Right lobe of liver (tissue), 6 donors: ENCODE measurements around the gene ADAM30. TPM values are rescaled to one million over a fixed set of nuclear protein-coding genes. Genes with fewer than 3 reads are reported as not detected.
"Not testable (repeated sequence)": the region's sequence is repeated elsewhere in the genome, so short reads cannot be mapped to it uniquely, and the experiment has no call there.

Source experiments
- ATAC-seq, 4 donors: fragments of 200-7000 bp; cut with Tn5 transposase; one replicate each; pipeline ENCODE4 v1.9.1; 2020; ENCODE audit warnings: mild to moderate bottlenecking in 4 of 4, moderate library complexity in 4 of 4
- DNase-seq, 3 donors: peaks; one replicate each; pipeline ENCODE4 v3.0.0-alpha.2; 2020
- H3K27ac ChIP-seq, 3 donors: fragments of 200-600 bp; one replicate each; pipeline ENCODE4 v1.8.0; 2022
- H3K27me3 ChIP-seq, 2 donors: fragments of 200-600 bp; one replicate each; pipeline ENCODE4 v1.8.0; 2022
- H3K36me3 ChIP-seq, 4 donors: fragments of 200-600 bp; sonication (generic) in 1 of 4; one replicate each; pipeline versions ENCODE4 v1.5.1 to v1.8.0; 2017 to 2022; ENCODE audit warnings: control low read depth in 1 of 4
- H3K4me1 ChIP-seq, 4 donors: fragments of 200-600 bp; sonication (generic) in 1 of 4; one replicate each; pipeline versions ENCODE4 v1.5.1 to v1.8.0; 2017 to 2022; ENCODE audit warnings: control low read depth in 1 of 4
- H3K4me3 ChIP-seq, 3 donors: fragments of 200-600 bp; one replicate each; pipeline ENCODE4 v1.8.0; 2022
- H3K9me3 ChIP-seq, 4 donors: fragments of 200-600 bp; sonication (generic) in 1 of 4; one replicate each; pipeline versions ENCODE4 v1.5.1 to v1.8.0; 2017 to 2022; ENCODE audit warnings: control low read depth in 1 of 4
- CTCF ChIP-seq, 4 donors: fragments of 200-600 bp in 3 of 4; fragments of 450-650 bp in 1 of 4; IDR thresholded peaks; one replicate each; pipeline versions ENCODE4 v1.5.1 to v1.8.0; 2016 to 2022; ENCODE audit warnings: antibody characterized with exemption in 4 of 4, mild to moderate bottlenecking in 2 of 4
- POLR2A ChIP-seq: fragments of 450-650 bp; IDR thresholded peaks from one replicate; pipeline ENCODE4 v1.6.1; 2017; ENCODE audit warnings: antibody characterized with exemption, mild to moderate bottlenecking
- WGBS: methylation state at CpG from one replicate; pipeline ENCODE4 v1.1.6; 2018; ENCODE audit warnings: low coverage, low lambda C conversion rate; ENCODE audit not compliant: insufficient coverage; ENCODE audit errors: missing lambda C conversion rate; 5-methylcytosine and 5-hydroxymethylcytosine counted together
- intact Hi-C, 2 donors: fragments of 100-400 bp; cut with DNase I; formaldehyde crosslinking; loops; one replicate each; pipeline versions ENCODE4 v1.11.2 to v1.14.1; 2022
- total RNA-seq, 6 experiments: library from RNA; depleted of rRNA in 2 of 6; stranded (reverse); fragments of >200 nt in 2 of 6; fragmentation: NEBNext Ultra II Directional in 3 of 6; extraction: Animal tissue kit (Norgen Biotek cat#: 25700) in 3 of 6; gene quantifications; one replicate each; pipeline versions ENCODE4 v1.1.0 to v1.2.4, GENCODE V29; 2016 to 2023
- donor health status: DM: no; HTN: yes; CAD: no.
- donor health status: DM: no; HTN: no; CAD: no.
- donor health status: DM: no; HTN: no; CAD: no.
- donor health status: DM: no; HTN: yes; CAD: no.
- donor health status: DM: no; HTN: yes; CAD: no.

ADAM30 gene
- total RNA-seq, 6 experiments from 2014 or later, result not detected

DNA sequence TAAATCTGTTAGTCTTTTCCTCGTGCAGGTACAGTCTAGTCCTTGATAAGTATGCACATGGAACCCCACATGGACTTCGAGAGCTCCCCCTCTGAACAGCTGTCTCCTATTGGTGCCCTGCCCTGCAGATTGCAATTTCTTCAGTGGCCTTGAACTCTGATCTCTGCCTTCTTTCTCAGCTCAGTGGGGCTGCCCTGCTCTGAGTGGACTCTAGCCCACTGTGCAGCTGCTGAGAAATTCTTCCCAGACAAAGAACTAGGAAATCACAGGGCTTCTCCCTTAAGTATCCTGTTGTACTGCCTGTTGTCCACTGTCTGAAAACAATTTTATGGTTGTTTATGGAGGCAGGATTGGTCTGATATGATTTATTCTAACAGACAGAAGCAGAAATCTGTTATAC lies 38.2 kb downstream of the ADAM30 start:
- no peaks in the 10 kb centered on the region for H3K9me3 ChIP-seq
- H3K4me3 ChIP-seq, result no peak overlapping the region
- no peaks in the 10 kb centered on the region for H3K36me3 ChIP-seq
- WGBS, result 93% methylated on average over 2 of the region's 2 CpGs
- DNase-seq (no peak), ATAC-seq (no peak)
- H3K27ac ChIP-seq, result no peak overlapping the region
- intact Hi-C loops, result no loop called here
- H3K4me1 ChIP-seq, result no peaks in the 10 kb centered on the region
- no peak for TF ChIP-seq POLR2A
- no peak for TF ChIP-seq CTCF (IDR thresholded peaks at IDR 0.05)
- H3K27me3 ChIP-seq, result no peaks in the 10 kb centered on the region

GRCh38 chr1:119853155-119853554 lies 43.2 kb downstream of the ADAM30 start:
- no peaks in the 10 kb centered on the region for H3K9me3 ChIP-seq
- intact Hi-C loops, result no loop called here
- H3K4me3 ChIP-seq, result no peak overlapping the region
- H3K36me3 ChIP-seq, result no peaks in the 10 kb centered on the region
- H3K27me3 ChIP-seq, result no peaks in the 10 kb centered on the region
- no peak for ATAC-seq
- no peaks in the 10 kb centered on the region for H3K4me1 ChIP-seq
- DNase-seq, result no peak
- H3K27ac ChIP-seq, result no peak overlapping the region
- 97% methylated on average over 7 of the region's 23 CpGs for WGBS
- TF ChIP-seq POLR2A (no peak), CTCF (IDR thresholded peaks at IDR 0.05) (no peak)

DNA sequence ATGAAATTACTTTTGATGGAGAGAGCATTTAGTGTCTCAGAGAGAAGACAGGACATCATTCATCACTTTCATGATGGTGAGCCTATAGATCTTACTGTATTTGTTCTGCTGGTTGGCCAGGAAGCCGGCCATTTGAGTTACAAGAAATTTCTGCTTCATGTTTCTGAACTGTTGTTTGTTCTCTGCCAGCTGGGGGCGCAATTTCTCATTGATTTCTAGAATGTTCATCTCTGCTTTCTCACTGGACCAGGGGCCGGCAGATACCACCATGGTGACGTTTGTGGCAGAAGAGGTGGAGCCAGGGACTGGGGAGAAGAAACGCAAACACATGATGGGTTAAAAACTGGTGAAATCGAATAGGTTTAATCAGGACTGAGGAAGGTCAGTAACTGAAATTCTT lies 52.1 kb downstream of the ADAM30 start:
- H3K36me3 ChIP-seq, ATAC-seq, H3K27ac ChIP-seq, H3K4me1 ChIP-seq, H3K9me3 ChIP-seq, intact Hi-C loops, H3K4me3 ChIP-seq, DNase-seq, H3K27me3 ChIP-seq: not testable (repeated sequence)
- peak in 1 of 4 donors; percentile 14 for TF ChIP-seq CTCF (IDR thresholded peaks at IDR 0.05)
- WGBS, result 74% methylated on average over 6 of the region's 6 CpGs

Other genes starting within 250 kb of the ADAM30 start
- gene ZNF697, start 248.2 kb downstream of the ADAM30 start, total RNA-seq, result 1 to 10 TPM; 2.6 to 6.9 (median 3.4) TPM
- gene PHGDH, start 184.6 kb downstream of the ADAM30 start, total RNA-seq, result 100 to 1,000 TPM in 1 of 6 experiments, 10 to 100 TPM in 5; 51.2 to 151 (median 74.0) TPM
- gene HMGCS2, start 127.6 kb downstream of the ADAM30 start, total RNA-seq, result 100 to 1,000 TPM; 390 to 938 (median 855) TPM
- under 1 TPM in 1 of 6 experiments, not detected in 5; 0.20 TPM for gene REG4, start 85.1 kb downstream of the ADAM30 start, total RNA-seq
- 10 to 100 TPM; 32.4 to 75.2 (median 49.0) TPM for gene NOTCH2, start 173.1 kb upstream of the ADAM30 start, total RNA-seq